ENCODE data around the gene FADS2.

DNA sequence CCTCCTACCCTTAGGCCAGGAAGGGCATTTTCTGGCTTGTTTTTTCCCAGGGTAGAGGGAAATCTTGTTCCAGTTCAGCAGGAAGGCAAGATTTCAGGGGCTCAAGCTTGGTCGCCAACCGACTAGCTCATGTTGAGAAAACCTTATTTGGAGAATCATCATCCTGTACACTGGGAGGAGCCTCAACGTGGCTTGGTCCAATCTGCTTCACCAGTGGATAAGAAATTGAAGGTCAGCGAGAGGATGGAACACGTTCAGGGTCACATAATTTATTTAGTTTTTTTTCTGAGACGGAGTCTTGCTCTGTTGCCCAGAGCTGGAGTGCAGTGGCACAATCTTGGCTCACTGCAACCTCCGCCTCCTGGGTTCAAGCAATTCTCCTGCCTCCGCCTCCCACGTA, 20.5 kb downstream of the FADS2 start:
- TF ChIP-seq CTCF (conservative IDR thresholded peaks at IDR 0.05; ENCODE audit: low read depth, low read length), result no peak
- no peak for TF ChIP-seq EZH2 (IDR thresholded peaks at IDR 0.05; ENCODE audit: low read length, unreplicated experiment)
